NT2/D1 (cell line): ENCODE results near the gene DEDD2.

Experiments used
- SUZ12 ChIP-seq: IDR thresholded peaks from 2 replicates; pipeline ENCODE4 v1.6.1; 2011; ENCODE audit not compliant: insufficient read length, insufficient read depth; ENCODE audit errors: extremely low read depth
- YY1 ChIP-seq: IDR thresholded peaks from 2 replicates; pipeline ENCODE4 v1.6.1; 2011; ENCODE audit not compliant: insufficient read length, insufficient read depth

GRCh38 chr19:42229855-42230351 is 12.4 kb upstream of the DEDD2 start:
- TF ChIP-seq YY1 (no peak), SUZ12 (no peak)
